Measurements from ENCODE around the gene NLRP7.

DNA sequence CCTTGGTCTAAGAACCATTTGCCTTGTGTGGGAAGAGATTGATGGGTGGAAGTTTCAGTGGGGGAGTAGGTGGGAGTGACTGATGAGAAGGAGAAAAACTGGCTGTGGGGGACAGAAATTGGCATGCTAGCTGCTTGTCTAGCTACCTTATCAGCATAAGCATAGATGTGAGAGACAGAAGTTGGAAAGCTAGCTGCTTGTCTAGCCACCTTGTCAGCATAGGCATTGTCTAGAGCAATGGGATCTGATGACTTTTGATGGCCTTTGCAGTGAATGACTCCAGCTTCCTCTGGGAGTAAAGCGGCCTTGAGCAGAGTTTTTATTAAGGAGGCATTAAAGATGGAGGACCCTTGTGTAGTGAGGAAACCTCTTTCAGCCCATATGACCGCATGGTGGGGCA is 51.3 kb downstream of the NLRP7 start:
- TF ChIP-seq CTCF (IDR thresholded peaks at IDR 0.05; ENCODE audit: insufficient read depth, low read length) (no peak), POLR2AphosphoS5 (IDR thresholded peaks at IDR 0.05; ENCODE audit: low read depth) (no peak)
- TF ChIP-seq, protein P1, sequence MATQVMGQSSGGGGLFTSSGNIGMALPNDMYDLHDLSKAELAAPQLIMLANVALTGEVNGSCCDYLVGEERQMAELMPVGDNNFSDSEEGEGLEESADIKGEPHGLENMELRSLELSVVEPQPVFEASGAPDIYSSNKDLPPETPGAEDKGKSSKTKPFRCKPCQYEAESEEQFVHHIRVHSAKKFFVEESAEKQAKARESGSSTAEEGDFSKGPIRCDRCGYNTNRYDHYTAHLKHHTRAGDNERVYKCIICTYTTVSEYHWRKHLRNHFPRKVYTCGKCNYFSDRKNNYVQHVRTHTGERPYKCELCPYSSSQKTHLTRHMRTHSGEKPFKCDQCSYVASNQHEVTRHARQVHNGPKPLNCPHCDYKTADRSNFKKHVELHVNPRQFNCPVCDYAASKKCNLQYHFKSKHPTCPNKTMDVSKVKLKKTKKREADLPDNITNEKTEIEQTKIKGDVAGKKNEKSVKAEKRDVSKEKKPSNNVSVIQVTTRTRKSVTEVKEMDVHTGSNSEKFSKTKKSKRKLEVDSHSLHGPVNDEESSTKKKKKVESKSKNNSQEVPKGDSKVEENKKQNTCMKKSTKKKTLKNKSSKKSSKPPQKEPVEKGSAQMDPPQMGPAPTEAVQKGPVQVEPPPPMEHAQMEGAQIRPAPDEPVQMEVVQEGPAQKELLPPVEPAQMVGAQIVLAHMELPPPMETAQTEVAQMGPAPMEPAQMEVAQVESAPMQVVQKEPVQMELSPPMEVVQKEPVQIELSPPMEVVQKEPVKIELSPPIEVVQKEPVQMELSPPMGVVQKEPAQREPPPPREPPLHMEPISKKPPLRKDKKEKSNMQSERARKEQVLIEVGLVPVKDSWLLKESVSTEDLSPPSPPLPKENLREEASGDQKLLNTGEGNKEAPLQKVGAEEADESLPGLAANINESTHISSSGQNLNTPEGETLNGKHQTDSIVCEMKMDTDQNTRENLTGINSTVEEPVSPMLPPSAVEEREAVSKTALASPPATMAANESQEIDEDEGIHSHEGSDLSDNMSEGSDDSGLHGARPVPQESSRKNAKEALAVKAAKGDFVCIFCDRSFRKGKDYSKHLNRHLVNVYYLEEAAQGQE (IDR thresholded peaks at IDR 0.05; ENCODE audit: insufficient replicate concordance, low read depth), result no peak
